H9 (cell line): ENCODE data around the gene HDAC7. TPM values are rescaled to one million over a fixed set of nuclear protein-coding genes. Genes with fewer than 3 reads are reported as not detected.

Source experiments
- DNase-seq: peaks from one replicate; pipeline ENCODE4 v3.0.0-alpha.2; 2017
- H2AFZ ChIP-seq: one replicate; pipeline ENCODE4 v1.6.1; 2013; ENCODE audit warnings: mild to moderate bottlenecking, low read length, control low read depth, moderate library complexity
- H2AK5ac ChIP-seq: 2 replicates; pipeline ENCODE4 v1.6.1; 2013; ENCODE audit warnings: low read length, control low read depth, mixed read lengths; ENCODE audit not compliant: insufficient read length
- H2BK120ac ChIP-seq: one replicate; pipeline ENCODE4 v1.6.1; 2013; ENCODE audit warnings: low read depth, mild to moderate bottlenecking, low read length, control low read depth, inconsistent platforms; ENCODE audit not compliant: poor library complexity, severe bottlenecking
- H2BK12ac ChIP-seq: 2 replicates; pipeline ENCODE4 v1.6.1; 2013; ENCODE audit warnings: low read length, control low read depth, mixed read lengths, low read depth; ENCODE audit not compliant: insufficient read length
- H2BK15ac ChIP-seq: 2 replicates; pipeline ENCODE4 v1.6.1; 2013; ENCODE audit warnings: low read depth, low read length, control low read depth
- H2BK20ac ChIP-seq: one replicate; pipeline ENCODE4 v1.6.1; 2013; ENCODE audit warnings: low read depth, mild to moderate bottlenecking, low read length, control low read depth, inconsistent platforms; ENCODE audit not compliant: poor library complexity, severe bottlenecking
- H2BK5ac ChIP-seq: 2 replicates; pipeline ENCODE4 v1.6.1; 2013; ENCODE audit warnings: low read length, control low read depth, mixed read lengths; ENCODE audit not compliant: insufficient read length
- H3K14ac ChIP-seq: 2 replicates; pipeline ENCODE4 v1.6.1; 2013; ENCODE audit warnings: low read length, control low read depth; ENCODE audit not compliant: insufficient read depth
- H3K18ac ChIP-seq: 2 replicates; pipeline ENCODE4 v1.6.1; 2013; ENCODE audit warnings: low read depth, mild to moderate bottlenecking, mixed read lengths, low read length, control low read depth; ENCODE audit not compliant: insufficient read length
- H3K23ac ChIP-seq: 2 replicates; pipeline ENCODE4 v1.6.1; 2013; ENCODE audit warnings: low read length, control low read depth, mixed read lengths, low read depth; ENCODE audit not compliant: insufficient read length
- H3K23me2 ChIP-seq: 2 replicates; pipeline ENCODE4 v1.6.1; 2013; ENCODE audit warnings: low read depth, mild to moderate bottlenecking, mixed read lengths, low read length, control low read depth; ENCODE audit not compliant: insufficient read length, poor library complexity, severe bottlenecking
- H3K27ac ChIP-seq: 2 replicates; pipeline ENCODE4 v1.5.1; 2013; ENCODE audit warnings: low read length, control low read depth, mixed read lengths, low read depth; ENCODE audit not compliant: insufficient read length
- H3K27me3 ChIP-seq: 2 replicates; pipeline ENCODE4 v1.6.1; 2013; ENCODE audit warnings: low read length, control low read depth, inconsistent platforms; ENCODE audit not compliant: insufficient read depth
- H3K4ac ChIP-seq: 2 replicates; pipeline ENCODE4 v1.6.1; 2013; ENCODE audit warnings: low read depth, mild to moderate bottlenecking, control low read depth, inconsistent platforms, low read length, moderate library complexity
- H3K4me1 ChIP-seq: 2 replicates; pipeline ENCODE4 v1.6.1; 2013; ENCODE audit warnings: low read length, control low read depth, inconsistent platforms; ENCODE audit not compliant: insufficient read depth
- H3K4me2 ChIP-seq: 2 replicates; pipeline ENCODE4 v1.6.1; 2013; ENCODE audit warnings: low read length, control low read depth, mixed read lengths; ENCODE audit not compliant: insufficient read length, insufficient read depth
- H3K56ac ChIP-seq: 2 replicates; pipeline ENCODE4 v1.6.1; 2013; ENCODE audit warnings: low read depth, mild to moderate bottlenecking, mixed read lengths, low read length, control low read depth; ENCODE audit not compliant: insufficient read length
- H3K79me1 ChIP-seq: 2 replicates; pipeline ENCODE4 v1.6.1; 2013; ENCODE audit warnings: low read depth, mild to moderate bottlenecking, moderate library complexity, low read length, control low read depth, inconsistent platforms; ENCODE audit not compliant: insufficient read depth, poor library complexity, severe bottlenecking
- H3K79me2 ChIP-seq: 2 replicates; pipeline ENCODE4 v1.6.1; 2013; ENCODE audit warnings: low read length, control low read depth, inconsistent platforms; ENCODE audit not compliant: insufficient read depth
- H3K9ac ChIP-seq: 2 replicates; pipeline ENCODE4 v1.6.1; 2013; ENCODE audit warnings: low read length, control low read depth, mixed read lengths; ENCODE audit not compliant: insufficient read length; ENCODE audit errors: extremely low read depth
- H3K9me3 ChIP-seq: one replicate; pipeline ENCODE4 v1.6.1; 2013; ENCODE audit warnings: low read depth, low read length, inconsistent platforms; ENCODE audit not compliant: control insufficient read depth
- H3T11ph ChIP-seq: one replicate; pipeline ENCODE4 v1.6.1; 2013; ENCODE audit warnings: mild to moderate bottlenecking, low read length, control low read depth, inconsistent platforms
- H4K20me1 ChIP-seq: one replicate; pipeline ENCODE4 v1.6.1; 2013; ENCODE audit not compliant: control insufficient read depth, insufficient read length, insufficient read depth
- H4K5ac ChIP-seq: 2 replicates; pipeline ENCODE4 v1.6.1; 2013; ENCODE audit warnings: low read depth, mild to moderate bottlenecking, mixed read lengths, low read length, control low read depth; ENCODE audit not compliant: insufficient read length
- H4K8ac ChIP-seq: replicated peaks from 2 replicates; pipeline ENCODE4 v1.6.1; 2013; ENCODE audit warnings: low read length, control low read depth, mixed read lengths, low read depth; ENCODE audit not compliant: insufficient read length
- H4K91ac ChIP-seq: 2 replicates; pipeline ENCODE4 v1.6.1; 2013; ENCODE audit warnings: low read depth, mild to moderate bottlenecking, moderate library complexity, mixed read lengths, low read length, control low read depth; ENCODE audit not compliant: insufficient read length
- H3K27ac Mint-ChIP-seq, 3 experiments: 2 replicates in 2 of 3; 3 replicates in 1 of 3; pipeline ENCODE4 v1.8.0; 2020 to 2021; ENCODE audit warnings: mixed read lengths in 3 of 3, mild to moderate bottlenecking in 1 of 3, moderate library complexity in 1 of 3
- H3K27me3 Mint-ChIP-seq: 2 replicates; pipeline ENCODE4 v1.8.0; 2021; ENCODE audit warnings: low read depth, mild to moderate bottlenecking, moderate library complexity, mixed read lengths
- H3K36me3 Mint-ChIP-seq, 3 experiments: 2 replicates in 2 of 3; 3 replicates in 1 of 3; pipeline ENCODE4 v1.8.0; 2020 to 2021; ENCODE audit warnings: low read depth in 3 of 3, mixed read lengths in 3 of 3; ENCODE audit not compliant: insufficient read depth in 1 of 3
- H3K4me1 Mint-ChIP-seq, 2 experiments: 2 replicates each; pipeline ENCODE4 v1.8.0; 2020; ENCODE audit warnings: mixed read lengths in 2 of 2
- H3K4me3 Mint-ChIP-seq, 2 experiments: 2 replicates in 1 of 2; 3 replicates in 1 of 2; pipeline ENCODE4 v1.8.0; 2020 to 2021; ENCODE audit warnings: mild to moderate bottlenecking in 2 of 2, mixed read lengths in 2 of 2, moderate library complexity in 1 of 2
- H3K9me3 Mint-ChIP-seq, 2 experiments: 2 replicates in 1 of 2; 3 replicates in 1 of 2; pipeline ENCODE4 v1.8.0; 2020; ENCODE audit warnings: mild to moderate bottlenecking in 2 of 2, mixed read lengths in 2 of 2, moderate library complexity in 1 of 2
- CTCF ChIP-seq: fragments of 200-600 bp; sonication (generic); conservative IDR thresholded peaks from 3 replicates; pipeline ENCODE4 v1.8.0; 2021; ENCODE audit warnings: antibody characterized with exemption, mild to moderate bottlenecking
- WGBS: extraction: QIAGEN DNeasy Blood & Tissue Kit; methylation state at CpG from one replicate; pipeline ENCODE4 v1.1.7; 2013; ENCODE audit warnings: missing lambda C conversion rate, low lambda C conversion rate, mixed read lengths; ENCODE audit not compliant: insufficient read length; ENCODE audit errors: extremely low coverage; 5-methylcytosine and 5-hydroxymethylcytosine counted together
- total RNA-seq: library from RNA; stranded (reverse); gene quantifications from 2 replicates; pipeline ENCODE4 v1.2.1, GENCODE V29; 2021

HDAC7 gene
- total RNA-seq, 1 experiment from 2014 or later = 72.1 TPM

- H3K9me3 ChIP-seq = no peaks in the 10 kb centered on the region
- Mint-ChIP-seq H3K9me3 (no peaks in the 10 kb centered on the region; a peak in 1 of 5 replicates), H3K36me3 (peaks cover 13 to 37% (median 32%) of the 10 kb centered on the region in 3 experiments; a peak in 6 of 7 replicates), H3K27ac (peak overlapping the region in 1 of 3 experiments; percentile 85; a peak in 1 of 7 replicates), H3K4me3 (no peak overlapping the region), H3K27me3 (no peaks in the 10 kb centered on the region), H3K4me1 (peaks cover 18 to 31% of the 10 kb centered on the region in 2 experiments)
- H3K79me1 ChIP-seq = no peaks in the 10 kb centered on the region
- DNase-seq = peak; percentile 80
- no peak overlapping the region for H3K23ac ChIP-seq
- H2BK12ac ChIP-seq = no peak overlapping the region
- H2BK20ac ChIP-seq = no peak overlapping the region
- TF ChIP-seq CTCF = peak; percentile 65
- no peak overlapping the region for H3K14ac ChIP-seq
- H3K4me1 ChIP-seq = no peaks in the 10 kb centered on the region; the same call in 1 of the 2 replicates
- no peak overlapping the region for H2AK5ac ChIP-seq
- no peaks in the 10 kb centered on the region for H3K27me3 ChIP-seq
- no peak overlapping the region for H4K5ac ChIP-seq
- H3K4me2 ChIP-seq = no peak overlapping the region
- H3K23me2 ChIP-seq = no peaks in the 10 kb centered on the region
- no peak overlapping the region for H2BK120ac ChIP-seq
- no peak overlapping the region for H3T11ph ChIP-seq
- H3K56ac ChIP-seq = no peak overlapping the region
- no peak overlapping the region for H4K91ac ChIP-seq
- H4K20me1 ChIP-seq = peaks cover 2% of the 10 kb centered on the region
- no peak overlapping the region for H3K18ac ChIP-seq
- WGBS = no CpG with 5 or more reads among the region's 10 CpGs
- H3K4ac ChIP-seq = no peak overlapping the region
- no peak overlapping the region for H3K27ac ChIP-seq
- H2AFZ ChIP-seq = no peak overlapping the region
- no peak overlapping the region for H2BK5ac ChIP-seq
- H4K8ac ChIP-seq = no peak overlapping the region
- no peak overlapping the region for H2BK15ac ChIP-seq
- peaks cover 1% of the 10 kb centered on the region; the same call in 1 of the 2 replicates for H3K79me2 ChIP-seq
- H3K9ac ChIP-seq = no peak overlapping the region
Measured at GRCh38 chr12:47797441-47797840, 22.3 kb downstream of the HDAC7 start.
